WERI-Rb-1 (cell line): ENCODE results near the gene CGNL1.

Experiments
- DNase-seq: peaks from one replicate; pipeline ENCODE4 v3.0.0-alpha.2; 2020
- H3K27ac ChIP-seq: fragments of 250-450 bp; sonication (Bioruptor Pico); 2 replicates; pipeline ENCODE4 v1.5.1; 2020; ENCODE audit warnings: mild to moderate bottlenecking, moderate library complexity
- H3K27me3 ChIP-seq: fragments of 250-450 bp; sonication (Bioruptor Pico); 2 replicates; pipeline ENCODE4 v1.5.1; 2021; ENCODE audit warnings: mild to moderate bottlenecking, low read depth, moderate library complexity; ENCODE audit not compliant: insufficient read depth, severe bottlenecking
- H3K36me3 ChIP-seq: fragments of 250-450 bp; sonication (Bioruptor Pico); 2 replicates; pipeline ENCODE4 v1.5.1; 2020; ENCODE audit warnings: mild to moderate bottlenecking, moderate library complexity
- H3K4me3 ChIP-seq: 2 replicates; pipeline ENCODE4 v1.5.1; 2011; ENCODE audit warnings: low read depth, mild to moderate bottlenecking, control low read depth, low read length
- H3K9me3 ChIP-seq: fragments of 250-450 bp; sonication (Bioruptor Pico); 2 replicates; pipeline ENCODE4 v1.5.1; 2021; ENCODE audit warnings: mild to moderate bottlenecking, moderate library complexity; ENCODE audit not compliant: severe bottlenecking
- TF ChIP-seq, protein P1 (sequence below): IDR thresholded peaks from 2 replicates; pipeline ENCODE4 v1.5.1; 2011; ENCODE audit warnings: low read depth, mild to moderate bottlenecking, control low read depth, inconsistent platforms, low read length

CGNL1 gene

DNA sequence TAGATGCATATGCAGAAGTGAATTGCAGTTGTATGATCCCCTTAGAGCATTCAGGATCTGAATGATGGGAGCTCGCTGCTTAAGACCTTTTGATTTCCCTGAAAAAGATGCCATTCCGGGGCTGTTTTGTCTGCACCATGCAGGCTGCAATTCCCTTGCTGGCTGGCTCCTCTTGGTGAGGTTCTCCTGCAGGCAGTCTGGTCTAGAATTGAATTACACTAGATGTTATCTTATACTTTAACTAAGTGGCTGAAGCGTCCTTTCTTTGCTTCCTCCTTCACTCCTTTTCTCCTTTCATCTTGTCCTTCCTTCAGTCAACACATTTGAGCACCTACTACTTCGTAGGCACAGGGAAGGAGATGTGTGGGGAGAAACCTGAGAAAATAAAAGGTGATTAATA, 196.8 kb downstream of the CGNL1 start:
- DNase-seq = no peak
- Histone ChIP-seq H3K27ac (no peak overlapping the region), H3K27me3 (no peaks in the 10 kb centered on the region), H3K9me3 (no peaks in the 10 kb centered on the region), H3K4me3 (no peak overlapping the region), H3K36me3 (no peaks in the 10 kb centered on the region)
- TF ChIP-seq, protein P1, sequence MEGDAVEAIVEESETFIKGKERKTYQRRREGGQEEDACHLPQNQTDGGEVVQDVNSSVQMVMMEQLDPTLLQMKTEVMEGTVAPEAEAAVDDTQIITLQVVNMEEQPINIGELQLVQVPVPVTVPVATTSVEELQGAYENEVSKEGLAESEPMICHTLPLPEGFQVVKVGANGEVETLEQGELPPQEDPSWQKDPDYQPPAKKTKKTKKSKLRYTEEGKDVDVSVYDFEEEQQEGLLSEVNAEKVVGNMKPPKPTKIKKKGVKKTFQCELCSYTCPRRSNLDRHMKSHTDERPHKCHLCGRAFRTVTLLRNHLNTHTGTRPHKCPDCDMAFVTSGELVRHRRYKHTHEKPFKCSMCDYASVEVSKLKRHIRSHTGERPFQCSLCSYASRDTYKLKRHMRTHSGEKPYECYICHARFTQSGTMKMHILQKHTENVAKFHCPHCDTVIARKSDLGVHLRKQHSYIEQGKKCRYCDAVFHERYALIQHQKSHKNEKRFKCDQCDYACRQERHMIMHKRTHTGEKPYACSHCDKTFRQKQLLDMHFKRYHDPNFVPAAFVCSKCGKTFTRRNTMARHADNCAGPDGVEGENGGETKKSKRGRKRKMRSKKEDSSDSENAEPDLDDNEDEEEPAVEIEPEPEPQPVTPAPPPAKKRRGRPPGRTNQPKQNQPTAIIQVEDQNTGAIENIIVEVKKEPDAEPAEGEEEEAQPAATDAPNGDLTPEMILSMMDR = no peak

DNA sequence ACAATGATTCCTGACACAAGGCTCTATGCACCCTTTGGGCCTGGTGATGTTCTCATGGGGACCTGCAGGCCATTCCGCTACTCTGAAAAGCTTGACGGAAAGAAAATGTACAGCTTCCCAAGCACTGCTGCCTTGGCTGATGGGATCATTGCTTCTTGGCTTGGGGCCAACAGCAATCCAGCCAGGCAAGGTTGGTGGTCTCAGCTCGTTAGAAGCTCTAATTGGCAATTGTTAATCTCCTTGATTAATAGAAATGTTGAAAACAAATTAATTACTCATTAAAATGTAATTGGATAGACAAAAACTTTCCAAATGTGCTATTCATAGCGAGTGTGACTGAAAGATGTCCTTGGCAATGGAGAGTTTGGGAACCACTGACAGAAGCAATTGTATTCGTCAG, 199.1 kb downstream of the CGNL1 start:
- DNase-seq = no peak
- Histone ChIP-seq H3K4me3 (no peak overlapping the region), H3K9me3 (no peaks in the 10 kb centered on the region), H3K27ac (no peak overlapping the region), H3K27me3 (no peaks in the 10 kb centered on the region), H3K36me3 (no peaks in the 10 kb centered on the region)
- TF ChIP-seq, protein P1 = no peak

DNA sequence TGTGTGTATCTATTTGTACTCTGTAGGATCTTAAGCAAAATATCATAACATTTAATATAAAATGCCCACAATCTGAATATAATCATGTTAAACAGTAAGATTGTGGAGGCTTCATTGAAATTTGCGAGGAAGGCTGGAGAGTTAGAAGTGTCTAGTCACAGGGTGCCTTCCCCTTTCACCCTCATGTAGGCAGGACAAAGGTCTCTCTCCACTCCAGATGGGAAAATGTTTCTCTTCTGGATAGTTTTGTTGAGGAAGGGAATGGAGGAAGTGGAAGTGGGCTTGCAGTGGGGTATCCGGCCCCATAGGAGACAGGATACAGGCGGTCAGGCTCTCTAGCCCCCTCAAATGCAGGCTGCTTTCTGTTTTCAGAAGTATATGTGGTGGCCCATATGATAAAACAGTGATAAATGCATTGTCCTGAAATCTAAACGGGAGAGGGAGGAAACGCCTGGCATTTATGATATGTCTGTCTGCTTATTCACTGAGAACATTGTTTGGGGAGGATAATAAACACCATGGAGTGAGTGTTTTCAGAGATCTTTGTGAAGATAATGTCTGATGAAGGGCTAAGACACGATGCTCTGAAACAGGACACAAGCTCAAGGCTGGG, 202.1 kb downstream of the CGNL1 start:
- Histone ChIP-seq H3K4me3 (no peak overlapping the region), H3K27me3 (no peaks in the 10 kb centered on the region), H3K9me3 (peaks cover 7% of the 10 kb centered on the region), H3K36me3 (no peaks in the 10 kb centered on the region), H3K27ac (no peak overlapping the region)
- TF ChIP-seq, protein P1 = no peak
- no peak for DNase-seq

DNA sequence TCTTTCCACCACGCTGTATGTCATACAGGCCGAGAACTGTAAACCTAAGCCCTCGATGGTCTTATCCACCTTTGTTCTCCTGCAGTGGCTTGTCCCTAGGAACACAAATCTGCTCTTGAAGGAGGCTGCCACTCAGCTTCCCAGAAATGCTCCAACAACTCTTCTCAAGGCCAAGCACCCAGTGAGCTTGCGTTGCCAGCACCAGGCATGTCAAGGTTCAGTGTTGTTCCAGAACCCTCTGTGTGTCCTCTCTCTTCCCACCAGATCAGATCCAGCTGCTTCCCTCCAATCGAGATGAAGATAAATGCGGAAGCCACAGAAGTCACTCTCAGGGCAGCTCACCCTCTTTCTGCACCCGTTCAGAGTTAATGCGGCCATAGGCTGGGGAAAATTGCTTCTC, 204.1 kb downstream of the CGNL1 start:
- Histone ChIP-seq H3K4me3 (no peak overlapping the region), H3K27me3 (no peaks in the 10 kb centered on the region), H3K27ac (peak overlapping the region; percentile 66), H3K9me3 (peaks cover 7% of the 10 kb centered on the region), H3K36me3 (no peaks in the 10 kb centered on the region)
- TF ChIP-seq, protein P1 = no peak
- no peak for DNase-seq

DNA sequence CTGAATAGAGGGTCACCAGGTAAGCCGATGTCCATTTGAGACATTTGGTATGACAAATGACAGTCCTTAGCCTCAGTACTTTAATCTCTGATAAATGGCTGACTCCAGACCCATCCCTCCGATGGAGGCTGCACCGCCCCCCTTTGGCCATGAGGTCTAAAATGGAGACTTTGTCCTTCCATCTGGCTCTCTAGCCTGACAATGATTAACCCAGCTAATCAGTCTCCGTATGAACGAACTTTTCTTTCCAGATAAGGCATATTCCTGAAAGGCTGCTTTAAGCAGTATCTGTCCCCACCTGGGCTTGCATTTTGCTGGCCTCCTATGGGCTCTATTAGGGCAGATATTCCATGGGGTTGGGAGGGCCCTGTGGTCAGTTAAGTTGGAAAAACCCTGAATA, 204.6 kb downstream of the CGNL1 start:
- no peak overlapping the region for H3K4me3 ChIP-seq
- H3K27me3 ChIP-seq = no peaks in the 10 kb centered on the region
- H3K9me3 ChIP-seq = peaks cover 7% of the 10 kb centered on the region
- H3K36me3 ChIP-seq = no peaks in the 10 kb centered on the region
- peak; percentile 83 for DNase-seq
- TF ChIP-seq, protein P1 = peak; percentile 40
- peak overlapping the region; percentile 67 for H3K27ac ChIP-seq

DNA sequence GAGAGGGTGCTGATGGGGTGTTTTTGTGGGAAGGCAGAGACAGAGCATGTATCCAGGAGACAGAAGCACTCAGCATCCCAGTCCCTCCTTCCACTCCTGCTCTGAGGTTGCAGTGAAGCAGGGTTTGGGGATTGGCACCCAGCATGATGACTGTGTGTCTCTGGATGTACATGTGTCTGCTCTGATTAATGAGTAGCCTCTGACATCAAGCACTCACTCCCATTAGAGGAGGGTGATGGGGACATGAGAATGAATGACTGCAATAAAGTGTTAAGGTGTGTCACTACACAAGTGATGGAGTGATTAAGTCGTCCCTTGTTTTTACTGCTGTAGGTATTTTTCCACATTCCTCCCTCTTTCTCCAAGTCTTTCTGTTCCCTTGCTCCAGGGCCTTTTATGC, 205.8 kb downstream of the CGNL1 start:
- no peaks in the 10 kb centered on the region for H3K27me3 ChIP-seq

More for the DNA sequence above, 205.8 kb downstream of the CGNL1 start:
- H3K4me3 ChIP-seq = no peak overlapping the region
- TF ChIP-seq, protein P1 = no peak
- no peak for DNase-seq
- H3K36me3 ChIP-seq = no peaks in the 10 kb centered on the region
- H3K9me3 ChIP-seq = peaks cover 7% of the 10 kb centered on the region
- no peak overlapping the region for H3K27ac ChIP-seq
